Activated CD8-positive, alpha-beta T cell treated with anti-CD3 and anti-CD28 coated beads for 36 hours (primary cell): Measurements from ENCODE around the gene LDLRAP1. TPM values are rescaled to one million over a fixed set of nuclear protein-coding genes. Genes with fewer than 3 reads are reported as not detected.

Experiments
- ATAC-seq: fragments of 200-7000 bp; cut with Tn5 transposase; one replicate; pipeline ENCODE4 v1.10.0; 2021; ENCODE audit warnings: mild to moderate bottlenecking, moderate library complexity
- CTCF ChIA-PET: fragments of 350-600 bp; sonication (Branson Sonifier 250); formaldehyde crosslinking; loops from one replicate; lab custom pipeline; 2021; ENCODE audit warnings: antibody characterized with exemption; lab: Charles Lee
- POLR2A ChIA-PET: fragments of 350-600 bp; sonication (Branson Sonifier 250); formaldehyde crosslinking; loops from one replicate; lab custom pipeline; 2021; ENCODE audit warnings: antibody characterized with exemption; lab: Charles Lee
- DNase-seq: peaks from one replicate; pipeline ENCODE4 v3.0.0-alpha.2; 2020
- H3K27ac Mint-ChIP-seq: one replicate; pipeline ENCODE4 v1.8.0; 2021; ENCODE audit warnings: mild to moderate bottlenecking, mixed read lengths
- H3K27me3 Mint-ChIP-seq: one replicate; pipeline ENCODE4 v1.8.0; 2021; ENCODE audit warnings: mixed read lengths
- H3K36me3 Mint-ChIP-seq: one replicate; pipeline ENCODE4 v1.8.0; 2021; ENCODE audit warnings: low read depth, mixed read lengths
- H3K4me1 Mint-ChIP-seq: one replicate; pipeline ENCODE4 v1.8.0; 2021; ENCODE audit warnings: low read depth, mixed read lengths
- H3K4me3 Mint-ChIP-seq: one replicate; pipeline ENCODE4 v1.8.0; 2021; ENCODE audit warnings: mild to moderate bottlenecking, moderate library complexity, mixed read lengths
- H3K9me3 Mint-ChIP-seq: one replicate; pipeline ENCODE4 v1.8.0; 2021; ENCODE audit warnings: mixed read lengths
- intact Hi-C: fragments of 100-400 bp; cut with micrococcal nuclease; formaldehyde crosslinking; loops from one replicate; pipeline ENCODE4 v1.10.0; 2022
- total RNA-seq, 2 experiments: library from RNA; stranded (reverse); gene quantifications; one replicate each; pipeline ENCODE4 v1.2.3, GENCODE V29; 2021
- TF ChIP-seq, protein P1 (sequence below): fragments of 200-600 bp; IDR thresholded peaks from one replicate; pipeline ENCODE4 v1.8.0; 2022; ENCODE audit warnings: antibody characterized with exemption, mild to moderate bottlenecking

LDLRAP1 gene
- total RNA-seq, 2 experiments from 2014 or later = 13.4 to 14.5 TPM

GRCh38 chr1:25520446-25521061 is 22.9 kb upstream of the LDLRAP1 start:
- TF ChIP-seq, protein P1, sequence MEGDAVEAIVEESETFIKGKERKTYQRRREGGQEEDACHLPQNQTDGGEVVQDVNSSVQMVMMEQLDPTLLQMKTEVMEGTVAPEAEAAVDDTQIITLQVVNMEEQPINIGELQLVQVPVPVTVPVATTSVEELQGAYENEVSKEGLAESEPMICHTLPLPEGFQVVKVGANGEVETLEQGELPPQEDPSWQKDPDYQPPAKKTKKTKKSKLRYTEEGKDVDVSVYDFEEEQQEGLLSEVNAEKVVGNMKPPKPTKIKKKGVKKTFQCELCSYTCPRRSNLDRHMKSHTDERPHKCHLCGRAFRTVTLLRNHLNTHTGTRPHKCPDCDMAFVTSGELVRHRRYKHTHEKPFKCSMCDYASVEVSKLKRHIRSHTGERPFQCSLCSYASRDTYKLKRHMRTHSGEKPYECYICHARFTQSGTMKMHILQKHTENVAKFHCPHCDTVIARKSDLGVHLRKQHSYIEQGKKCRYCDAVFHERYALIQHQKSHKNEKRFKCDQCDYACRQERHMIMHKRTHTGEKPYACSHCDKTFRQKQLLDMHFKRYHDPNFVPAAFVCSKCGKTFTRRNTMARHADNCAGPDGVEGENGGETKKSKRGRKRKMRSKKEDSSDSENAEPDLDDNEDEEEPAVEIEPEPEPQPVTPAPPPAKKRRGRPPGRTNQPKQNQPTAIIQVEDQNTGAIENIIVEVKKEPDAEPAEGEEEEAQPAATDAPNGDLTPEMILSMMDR = peak; percentile 88
- Mint-ChIP-seq H3K27me3 (no peaks in the 10 kb centered on the region), H3K4me1 (peaks cover 4% of the 10 kb centered on the region), H3K36me3 (no peaks in the 10 kb centered on the region), H3K4me3 (no peak overlapping the region), H3K9me3 (peaks cover 4% of the 10 kb centered on the region), H3K27ac (no peak overlapping the region)
- ATAC-seq (peak; percentile 69), DNase-seq (peak; percentile 87)
- ChIA-PET POLR2A (interaction anchor here (0.6 to 0.8 kb wide), 2 partner anchors 305 to 366 kb away, joined by 3 read pairs; no protein-coding TSS in a partner anchor), CTCF (interaction anchor here (0.6 to 3.5 kb wide), 45 partner anchors 15 to 314 kb away, joined by 3 to 77 read pairs (median 4); no protein-coding TSS in a partner anchor)
- intact Hi-C loops = loop anchor here (10.0 kb wide), 1 partner anchor 116 kb away; no protein-coding TSS in a partner anchor

DNA sequence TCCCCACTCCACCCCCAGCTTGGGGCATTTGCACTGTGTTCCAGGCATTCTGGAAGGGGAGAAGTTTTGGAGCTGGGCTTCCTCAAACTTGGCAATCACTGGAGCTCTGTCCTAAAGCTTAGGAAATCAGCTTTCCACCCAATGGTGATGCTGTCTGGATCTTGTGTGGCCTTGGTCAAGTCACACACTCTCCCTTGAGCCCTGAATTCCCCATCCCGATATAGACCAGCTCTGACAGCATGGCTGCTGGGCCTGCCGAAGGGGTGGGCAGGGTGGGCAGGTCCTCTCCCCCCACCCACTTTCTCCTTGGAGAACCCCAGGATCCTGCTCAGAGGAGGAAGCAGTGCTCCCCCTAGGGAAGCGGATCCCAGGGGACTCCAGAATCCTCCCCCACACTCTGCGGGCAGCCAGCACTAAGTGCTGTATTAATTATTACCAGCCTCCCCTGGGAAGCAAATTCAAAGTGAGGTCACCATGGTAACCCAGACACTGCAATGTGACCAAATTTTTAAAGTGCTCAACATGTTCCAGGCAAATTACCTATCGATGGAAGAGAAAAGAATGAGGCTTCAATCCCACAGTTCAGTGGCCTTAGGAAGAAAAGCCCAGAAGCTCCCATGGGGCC is 21.3 kb upstream of the LDLRAP1 start:
- intact Hi-C loops = loop anchor here (10.0 kb wide), 1 partner anchor 117 kb away; no protein-coding TSS in a partner anchor
- Mint-ChIP-seq H3K4me3 (no peak overlapping the region), H3K27me3 (no peaks in the 10 kb centered on the region), H3K36me3 (no peaks in the 10 kb centered on the region), H3K9me3 (peaks cover 5% of the 10 kb centered on the region), H3K4me1 (peaks cover 4% of the 10 kb centered on the region), H3K27ac (no peak overlapping the region)
- ChIA-PET CTCF (interaction anchor here (1.5 to 3.2 kb wide), 2 partner anchors 32 to 288 kb away, joined by 6 to 14 read pairs; no protein-coding TSS in a partner anchor), POLR2A (no interaction called here)
- DNase-seq = no peak
- ATAC-seq = no peak
- TF ChIP-seq, protein P1 = no peak

GRCh38 chr1:25523542-25523941 is 19.9 kb upstream of the LDLRAP1 start:
- ATAC-seq (no peak), DNase-seq (peak; percentile 39)
- TF ChIP-seq, protein P1 = peak; percentile 16
- intact Hi-C loops = loop anchor here (10.0 kb wide), 1 partner anchor 119 kb away; no protein-coding TSS in a partner anchor
- no peak overlapping the region for H3K27ac Mint-ChIP-seq
- ChIA-PET POLR2A (no interaction called here), CTCF (interaction anchor here (1.0 to 3.2 kb wide), 4 partner anchors 14 to 286 kb away, joined by 3 to 14 read pairs (median 4); no protein-coding TSS in a partner anchor)
- no peaks in the 10 kb centered on the region for H3K36me3 Mint-ChIP-seq
- peaks cover 5% of the 10 kb centered on the region for H3K9me3 Mint-ChIP-seq
- peaks cover 4% of the 10 kb centered on the region for H3K4me1 Mint-ChIP-seq
- no peak overlapping the region for H3K4me3 Mint-ChIP-seq
- H3K27me3 Mint-ChIP-seq = no peaks in the 10 kb centered on the region

DNA sequence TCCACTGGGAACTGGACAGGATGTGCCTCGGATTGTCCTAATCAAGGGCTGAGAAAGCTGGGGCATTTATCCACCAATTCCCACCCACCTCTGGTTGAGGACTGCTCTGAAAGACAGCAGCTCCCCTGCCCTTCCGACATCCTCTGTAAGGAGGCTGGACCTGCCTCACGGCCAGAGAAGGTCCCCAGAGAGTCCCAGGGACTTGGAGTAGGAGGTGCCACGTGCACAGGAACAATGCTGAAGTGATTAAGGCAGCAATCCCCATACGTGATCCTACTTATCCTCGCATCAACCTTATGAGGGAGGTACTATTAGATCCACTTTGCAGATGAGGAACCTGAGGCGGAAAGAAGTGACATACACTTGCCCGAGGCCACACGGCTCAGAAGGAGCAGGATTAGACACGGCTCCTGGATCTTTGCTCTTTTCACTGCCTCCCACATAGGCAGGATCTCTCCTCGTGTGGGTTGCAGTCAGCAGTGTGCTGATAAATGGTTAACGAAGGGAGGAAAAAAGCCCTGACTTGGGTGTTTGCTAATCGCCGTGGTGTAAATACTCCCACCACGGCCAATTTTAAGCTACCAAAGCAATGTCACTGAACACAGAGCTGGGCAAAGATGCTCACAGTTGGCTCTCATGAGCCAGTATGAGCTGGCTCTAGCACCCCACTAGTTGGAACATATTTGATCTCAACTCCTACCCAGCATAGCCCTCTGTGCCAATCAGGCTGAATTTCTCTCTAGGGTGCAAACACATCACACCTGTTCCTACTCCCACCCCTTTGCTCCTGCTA is 18.6 kb upstream of the LDLRAP1 start:
- POLR2A ChIA-PET = no interaction called here
- DNase-seq = no peak

More for the DNA sequence above, 18.6 kb upstream of the LDLRAP1 start:
- H3K36me3 Mint-ChIP-seq = no peaks in the 10 kb centered on the region
- H3K9me3 Mint-ChIP-seq = peaks cover 5% of the 10 kb centered on the region
- CTCF ChIA-PET = interaction anchor here (0.6 to 2.1 kb wide), 3 partner anchors 13 to 492 kb away, joined by 3 to 6 read pairs (median 3); no protein-coding TSS in a partner anchor
- H3K27me3 Mint-ChIP-seq = no peaks in the 10 kb centered on the region
- H3K27ac Mint-ChIP-seq = no peak overlapping the region
- no peak for ATAC-seq
- H3K4me3 Mint-ChIP-seq = no peak overlapping the region
- peaks cover 6% of the 10 kb centered on the region for H3K4me1 Mint-ChIP-seq
- intact Hi-C loops = loop anchor here (10.0 kb wide), 1 partner anchor 120 kb away; no protein-coding TSS in a partner anchor
- TF ChIP-seq, protein P1 = no peak
